K562 (cell line): Measurements from ENCODE around the gene KLHL34. TPM values are rescaled to one million over a fixed set of nuclear protein-coding genes. Genes with fewer than 3 reads are reported as not detected.

ENCODE experiments used
- ATAC-seq: fragments of 200-7000 bp; cut with Tn5 transposase; 3 replicates; pipeline ENCODE4 v1.9.1; 2020; ENCODE audit warnings: moderate library complexity
- BruUV-seq: library from RNA; stranded (reverse); fragments of 400-500 nt; replicated peaks from 2 replicates; lab custom pipeline; 2021; lab: Mats Ljungman, UMichigan
- CTCF ChIA-PET: fragments of 300-600 bp; formaldehyde crosslinking; extraction: SDS; loops from one replicate; lab custom pipeline; 2021; ENCODE audit warnings: low intra/inter-chr PET ratio; lab: Yijun Ruan, JAX
- POLR2A ChIA-PET: fragments of 300-600, 350-650 bp; sonication (Branson Sonifier 250); formaldehyde crosslinking; extraction: SDS; loops from one replicate; lab custom pipeline; 2021; ENCODE audit warnings: antibody characterized with exemption, inconsistent platforms; lab: Yijun Ruan, JAX
- DNase-seq, 4 experiments: peaks; one replicate each; pipeline versions ENCODE4 v3.0.0 to v3.0.0-alpha.2; 2011 to 2018; ENCODE audit warnings: low spot score in 3 of 4, mixed read lengths in 3 of 4; ENCODE audit errors: extremely low read depth in 1 of 4
- FAIRE-seq: peaks from 2 replicates; lab custom pipeline; 2011; peaks lifted over from hg19 to GRCh38; lab: Jason Lieb, UNC
- H2AFZ ChIP-seq: 2 replicates; pipeline ENCODE4 v1.6.0; 2011; ENCODE audit warnings: low read depth, low read length, control low read depth, inconsistent platforms
- H3K27ac ChIP-seq: fragments of 200-600 bp; 3 replicates; pipeline ENCODE4 v1.8.0; 2011; ENCODE audit warnings: low read depth, mild to moderate bottlenecking, control low read depth, inconsistent platforms, low read length, moderate library complexity, mixed read lengths; ENCODE audit errors: extremely low read depth
- H3K27me3 ChIP-seq, 2 experiments: fragments of 300-600 bp in 1 of 2; 2 replicates in 1 of 2; 3 replicates in 1 of 2; pipeline versions ENCODE4 v1.6.0 to v1.8.0; 2011; ENCODE audit warnings: inconsistent platforms in 2 of 2, low read length in 2 of 2, mild to moderate bottlenecking in 1 of 2, mixed read lengths in 1 of 2, moderate library complexity in 1 of 2; ENCODE audit not compliant: control insufficient read depth in 2 of 2, insufficient read depth in 2 of 2
- H3K36me3 ChIP-seq: fragments of 300-600 bp; 3 replicates; pipeline ENCODE4 v1.8.0; 2011; ENCODE audit warnings: mild to moderate bottlenecking, low read length, inconsistent platforms; ENCODE audit not compliant: control insufficient read depth, insufficient read depth
- H3K4me1 ChIP-seq, 2 experiments: fragments of 200-600 bp in 1 of 2; replicated peaks in 1 of 2; 2 replicates in 1 of 2; 3 replicates in 1 of 2; pipeline versions ENCODE4 v1.5.1 to v1.8.0; 2011; ENCODE audit warnings: inconsistent platforms in 2 of 2, low read length in 2 of 2, mild to moderate bottlenecking in 1 of 2, mixed read lengths in 1 of 2, moderate library complexity in 1 of 2; ENCODE audit not compliant: control insufficient read depth in 2 of 2, insufficient read depth in 2 of 2
- H3K4me2 ChIP-seq: 2 replicates; pipeline ENCODE4 v1.6.1; 2011; ENCODE audit warnings: low read length, control low read depth, inconsistent platforms, mixed read lengths; ENCODE audit not compliant: insufficient read depth
- H3K4me3 ChIP-seq: fragments of 200-600 bp; sonication (generic), shearing (Covaris generic); 2 replicates; pipeline ENCODE4 v1.5.1; 2016; ENCODE audit warnings: control low read depth, inconsistent platforms
- H3K79me2 ChIP-seq: fragments of 200-600 bp; 3 replicates; pipeline ENCODE4 v1.8.0; 2011; ENCODE audit warnings: low read length, inconsistent platforms; ENCODE audit not compliant: control insufficient read depth, insufficient read depth
- H3K9ac ChIP-seq, 2 experiments: 2 replicates each; pipeline versions ENCODE4 v1.6.0 to v1.6.1; 2011; ENCODE audit warnings: low read depth in 2 of 2, low read length in 2 of 2, control low read depth in 1 of 2, inconsistent platforms in 1 of 2, mild to moderate bottlenecking in 1 of 2, mixed read lengths in 1 of 2; ENCODE audit not compliant: insufficient read depth in 1 of 2
- H3K9me1 ChIP-seq: one replicate; pipeline ENCODE4 v1.6.0; 2011; ENCODE audit warnings: inconsistent platforms, mild to moderate bottlenecking, low read length, moderate library complexity; ENCODE audit not compliant: control insufficient read depth, insufficient read depth
- H3K9me3 ChIP-seq: replicated peaks from 2 replicates; pipeline ENCODE4 v1.5.1; 2011; ENCODE audit warnings: low read depth, low read length, inconsistent platforms; ENCODE audit not compliant: control insufficient read depth, insufficient read depth
- H4K20me1 ChIP-seq: replicated peaks from 2 replicates; pipeline ENCODE4 v1.6.1; 2011; ENCODE audit warnings: low read length, inconsistent platforms, mixed read lengths; ENCODE audit not compliant: control insufficient read depth, insufficient read depth
- ZNF12 ChIP-seq: sonication (generic); formaldehyde crosslinking; IDR thresholded peaks from 2 replicates; pipeline ENCODE4 v1.4.0; 2020; ENCODE audit warnings: mild to moderate bottlenecking, missing genetic modification reagents
- ZNF263 ChIP-seq: sonication (generic); formaldehyde crosslinking; IDR thresholded peaks from 2 replicates; pipeline ENCODE4 v1.8.0; 2022; ENCODE audit warnings: mild to moderate bottlenecking, missing genetic modification reagents, borderline replicate concordance
- WGBS: fragments of 100-300 bp; shearing (Covaris generic); methylation state at CpG from one replicate; pipeline ENCODE4 v1.1.6; 2016; ENCODE audit warnings: low coverage, mixed read lengths; ENCODE audit not compliant: insufficient coverage; ENCODE audit errors: missing lambda C conversion rate; 5-methylcytosine and 5-hydroxymethylcytosine counted together
- in situ Hi-C: fragments of 300-500 bp; cut with MboI; formaldehyde crosslinking; loops from 4 replicates; pipeline ENCODE4 v1.15.0; 2018; ENCODE audit warnings: inconsistent platforms, mixed read lengths
- intact Hi-C: fragments of 100-400 bp; cut with micrococcal nuclease; formaldehyde crosslinking; loops from 2 replicates; pipeline ENCODE4 v1.14.2; 2022
- polyA plus RNA-seq, 8 experiments: library from polyadenylated mRNA; depleted of rRNA in 4 of 8; stranded (reverse) in 5 of 8; unstranded in 3 of 8; fragments of >200 nt; fragmentation: Nextera tagmentation in 2 of 8; fragmentation: Illumina TruSeq in 1 of 8; extraction: Ambion mirVana in 2 of 8; extraction: Trizol in 1 of 8; gene quantifications; 2 replicates each; pipeline versions ENCODE4 v1.2.1 to v1.2.3, GENCODE V29; 2011 to 2014; ENCODE audit warnings: inconsistent platforms in 1 of 8, missing spikeins in 1 of 8
- total RNA-seq, 7 experiments: library from RNA; depleted of rRNA in 6 of 7; stranded (reverse); fragments of >200 nt in 6 of 7; fragmentation: Illumina TruSeq in 2 of 7; extraction: Trizol in 2 of 7; gene quantifications; 2 replicates each; pipeline versions ENCODE4 v1.2.1 to v1.2.3, GENCODE V29; 2011 to 2021; ENCODE audit warnings: low replicate concordance in 1 of 7
- TF ChIP-seq, protein P1 (sequence below): fragments of 250-450 bp; sonication (Bioruptor Pico); IDR thresholded peaks from 2 replicates; pipeline ENCODE4 v1.8.0; 2021; ENCODE audit warnings: mild to moderate bottlenecking, moderate library complexity

Gene KLHL34
- total and polyA plus RNA-seq, 9 of the 15 experiments (the other 6 are each of a cell fraction or from before 2014, with no cell fraction given) = not detected

DNA sequence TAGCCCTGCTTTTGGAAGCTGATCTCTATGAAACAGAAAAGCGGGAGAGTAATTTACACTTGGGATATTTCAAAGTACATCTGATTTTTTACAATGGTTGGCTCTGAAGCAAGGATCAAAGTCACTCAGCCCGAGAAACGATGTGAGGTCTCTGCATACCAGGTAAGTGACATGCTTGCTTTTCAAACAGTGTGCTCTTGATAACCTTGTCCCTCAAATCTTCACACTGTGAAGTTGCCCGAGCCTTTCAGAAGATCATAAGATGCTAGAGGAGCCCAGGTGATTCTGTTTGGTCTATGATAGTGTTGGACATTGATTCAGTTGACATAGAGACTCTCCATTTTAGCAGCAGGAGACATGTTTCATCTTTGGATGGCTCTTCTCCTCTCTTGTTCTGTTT, 47.1 kb upstream of the KLHL34 start (continued):
- TF ChIP-seq, protein P1, sequence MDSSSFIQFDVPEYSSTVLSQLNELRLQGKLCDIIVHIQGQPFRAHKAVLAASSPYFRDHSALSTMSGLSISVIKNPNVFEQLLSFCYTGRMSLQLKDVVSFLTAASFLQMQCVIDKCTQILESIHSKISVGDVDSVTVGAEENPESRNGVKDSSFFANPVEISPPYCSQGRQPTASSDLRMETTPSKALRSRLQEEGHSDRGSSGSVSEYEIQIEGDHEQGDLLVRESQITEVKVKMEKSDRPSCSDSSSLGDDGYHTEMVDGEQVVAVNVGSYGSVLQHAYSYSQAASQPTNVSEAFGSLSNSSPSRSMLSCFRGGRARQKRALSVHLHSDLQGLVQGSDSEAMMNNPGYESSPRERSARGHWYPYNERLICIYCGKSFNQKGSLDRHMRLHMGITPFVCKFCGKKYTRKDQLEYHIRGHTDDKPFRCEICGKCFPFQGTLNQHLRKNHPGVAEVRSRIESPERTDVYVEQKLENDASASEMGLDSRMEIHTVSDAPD (CRISPR knock-in tag) = no peak

DNA sequence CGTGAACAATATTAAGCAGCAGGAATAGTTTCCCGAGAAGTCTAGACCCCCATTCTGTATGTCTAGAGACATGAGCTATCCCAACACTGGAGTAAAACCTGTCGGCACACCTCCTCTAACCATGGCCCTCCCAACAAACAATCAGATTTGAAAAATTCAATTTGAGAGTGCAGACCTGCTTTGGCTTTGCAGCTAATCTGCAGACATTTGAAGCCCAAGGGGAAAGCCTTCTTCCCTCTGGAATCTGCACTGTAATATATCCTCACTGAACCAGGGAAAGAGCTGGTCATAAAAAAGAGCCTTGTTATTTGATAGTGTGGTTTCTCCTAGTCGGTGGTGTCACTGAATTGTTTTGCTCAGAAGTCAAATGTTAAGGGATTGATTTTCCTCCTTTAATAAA, 44.6 kb upstream of the KLHL34 start:
- H3K4me1 ChIP-seq = no peaks in the 10 kb centered on the region
- no peak overlapping the region for H3K4me3 ChIP-seq
- no peaks in the 10 kb centered on the region for H3K9me1 ChIP-seq
- FAIRE-seq (no peak), ATAC-seq (no peak), DNase-seq (no peak)
- 0% methylated on average over 4 of the region's 4 CpGs for WGBS
- no peaks in the 10 kb centered on the region for H4K20me1 ChIP-seq
- no peaks in the 10 kb centered on the region for H3K36me3 ChIP-seq
- ChIA-PET CTCF (no interaction called here), POLR2A (no interaction called here)
- in situ Hi-C loops = no loop called here
- no peak overlapping the region for H3K4me2 ChIP-seq
- H2AFZ ChIP-seq = no peak overlapping the region
- no peak overlapping the region for H3K27ac ChIP-seq
- H3K9ac ChIP-seq = no peak overlapping the region
- H3K27me3 ChIP-seq = no peaks in the 10 kb centered on the region
- H3K9me3 ChIP-seq = no peaks in the 10 kb centered on the region
- no peaks in the 10 kb centered on the region for H3K79me2 ChIP-seq
- no TSS peak for BruUV-seq
- intact Hi-C loops = no loop called here
- TF ChIP-seq ZNF263 (CRISPR knock-in tag) (no peak), ZNF12 (no peak)
